Suprapubic skin (tissue), 4 donors: ENCODE measurements around the gene ACAD9.

Experiments used
- EP300 ChIP-seq: sonication (generic); formaldehyde crosslinking; IDR thresholded peaks from one replicate; pipeline ENCODE4 v1.6.1; 2017; ENCODE audit warnings: antibody characterized with exemption
- POLR2A ChIP-seq, 2 donors: fragments of 450-650 bp; IDR thresholded peaks; one replicate each; pipeline ENCODE4 v1.6.1; 2017; ENCODE audit warnings: antibody characterized with exemption in 2 of 2, mild to moderate bottlenecking in 2 of 2, moderate library complexity in 2 of 2
- POLR2AphosphoS5 ChIP-seq, 3 donors: sonication (generic); formaldehyde crosslinking; IDR thresholded peaks; one replicate each; pipeline ENCODE4 v1.6.1; 2017; ENCODE audit warnings: antibody characterized with exemption in 3 of 3
- TF ChIP-seq, protein P1 (sequence below), 2 donors: fragments of 200-600 bp in 1 of 2; fragments of 450-650 bp in 1 of 2; sonication (generic) in 1 of 2; IDR thresholded peaks; one replicate each; pipeline ENCODE4 v1.5.1; 2016 to 2019; ENCODE audit warnings: antibody characterized with exemption in 2 of 2, mild to moderate bottlenecking in 1 of 2, moderate library complexity in 1 of 2

DNA sequence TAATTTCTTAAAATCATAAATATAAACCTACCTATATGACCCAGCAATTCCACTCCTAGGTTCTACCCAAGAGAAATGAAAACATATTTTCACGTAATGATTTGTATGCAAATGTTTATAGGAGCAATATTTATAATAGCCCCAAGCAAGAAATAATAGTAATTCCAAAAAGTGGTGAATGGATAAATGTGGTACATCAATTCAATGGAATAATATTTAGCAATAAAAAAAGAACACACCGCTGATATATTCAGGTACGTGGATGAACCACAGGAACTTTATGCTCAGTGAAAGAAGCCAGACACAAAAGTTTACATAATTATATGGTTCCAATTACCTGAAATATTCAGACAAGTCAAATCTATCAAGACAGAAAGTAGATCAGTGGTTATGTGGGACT lies 49.9 kb downstream of the ACAD9 start:
- TF ChIP-seq, protein P1, sequence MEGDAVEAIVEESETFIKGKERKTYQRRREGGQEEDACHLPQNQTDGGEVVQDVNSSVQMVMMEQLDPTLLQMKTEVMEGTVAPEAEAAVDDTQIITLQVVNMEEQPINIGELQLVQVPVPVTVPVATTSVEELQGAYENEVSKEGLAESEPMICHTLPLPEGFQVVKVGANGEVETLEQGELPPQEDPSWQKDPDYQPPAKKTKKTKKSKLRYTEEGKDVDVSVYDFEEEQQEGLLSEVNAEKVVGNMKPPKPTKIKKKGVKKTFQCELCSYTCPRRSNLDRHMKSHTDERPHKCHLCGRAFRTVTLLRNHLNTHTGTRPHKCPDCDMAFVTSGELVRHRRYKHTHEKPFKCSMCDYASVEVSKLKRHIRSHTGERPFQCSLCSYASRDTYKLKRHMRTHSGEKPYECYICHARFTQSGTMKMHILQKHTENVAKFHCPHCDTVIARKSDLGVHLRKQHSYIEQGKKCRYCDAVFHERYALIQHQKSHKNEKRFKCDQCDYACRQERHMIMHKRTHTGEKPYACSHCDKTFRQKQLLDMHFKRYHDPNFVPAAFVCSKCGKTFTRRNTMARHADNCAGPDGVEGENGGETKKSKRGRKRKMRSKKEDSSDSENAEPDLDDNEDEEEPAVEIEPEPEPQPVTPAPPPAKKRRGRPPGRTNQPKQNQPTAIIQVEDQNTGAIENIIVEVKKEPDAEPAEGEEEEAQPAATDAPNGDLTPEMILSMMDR (IDR thresholded peaks at IDR 0.05) = no peak
- no peak for TF ChIP-seq POLR2A (IDR thresholded peaks at IDR 0.05)
- TF ChIP-seq EP300 = no peak
- no peak for TF ChIP-seq POLR2AphosphoS5 (IDR thresholded peaks at IDR 0.05)
